WERI-Rb-1 (cell line): ENCODE data around the gene FSIP2.

ENCODE experiments used
- DNase-seq: peaks from one replicate; pipeline ENCODE4 v3.0.0-alpha.2; 2020
- H3K27ac ChIP-seq: fragments of 250-450 bp; sonication (Bioruptor Pico); 2 replicates; pipeline ENCODE4 v1.5.1; 2020; ENCODE audit warnings: mild to moderate bottlenecking, moderate library complexity
- H3K27me3 ChIP-seq: fragments of 250-450 bp; sonication (Bioruptor Pico); 2 replicates; pipeline ENCODE4 v1.5.1; 2021; ENCODE audit warnings: mild to moderate bottlenecking, low read depth, moderate library complexity; ENCODE audit not compliant: insufficient read depth, severe bottlenecking
- H3K36me3 ChIP-seq: fragments of 250-450 bp; sonication (Bioruptor Pico); 2 replicates; pipeline ENCODE4 v1.5.1; 2020; ENCODE audit warnings: mild to moderate bottlenecking, moderate library complexity
- H3K4me3 ChIP-seq: 2 replicates; pipeline ENCODE4 v1.5.1; 2011; ENCODE audit warnings: low read depth, mild to moderate bottlenecking, control low read depth, low read length
- H3K9me3 ChIP-seq: fragments of 250-450 bp; sonication (Bioruptor Pico); 2 replicates; pipeline ENCODE4 v1.5.1; 2021; ENCODE audit warnings: mild to moderate bottlenecking, moderate library complexity; ENCODE audit not compliant: severe bottlenecking
- CTCF ChIP-seq: IDR thresholded peaks from 2 replicates; pipeline ENCODE4 v1.5.1; 2011; ENCODE audit warnings: low read depth, mild to moderate bottlenecking, control low read depth, inconsistent platforms, low read length

Gene FSIP2

GRCh38 chr2:185793532-185794345 is 55.1 kb downstream of the FSIP2 start:
- Histone ChIP-seq H3K36me3 (no peaks in the 10 kb centered on the region), H3K4me3 (no peak overlapping the region), H3K9me3 (no peaks in the 10 kb centered on the region), H3K27me3 (no peaks in the 10 kb centered on the region), H3K27ac (no peak overlapping the region)
- no peak for DNase-seq
- TF ChIP-seq CTCF: no peak

GRCh38 chr2:185796758-185797157 is 58.2 kb downstream of the FSIP2 start:
- Histone ChIP-seq H3K4me3 (no peak overlapping the region), H3K9me3 (no peaks in the 10 kb centered on the region), H3K27ac (no peak overlapping the region), H3K36me3 (no peaks in the 10 kb centered on the region), H3K27me3 (no peaks in the 10 kb centered on the region)
- no peak for TF ChIP-seq CTCF
- no peak for DNase-seq

- Histone ChIP-seq H3K9me3 (no peaks in the 10 kb centered on the region), H3K36me3 (no peaks in the 10 kb centered on the region), H3K27me3 (no peaks in the 10 kb centered on the region), H3K27ac (no peak overlapping the region), H3K4me3 (no peak overlapping the region)
- DNase-seq: no peak
- TF ChIP-seq CTCF: no peak
These were observed 64.3 kb downstream of the FSIP2 start for GRCh38 chr2:185802926-185803325.

GRCh38 chr2:185806783-185807182 is 68.2 kb downstream of the FSIP2 start:
- H3K36me3 ChIP-seq: no peaks in the 10 kb centered on the region
- no peak overlapping the region for H3K27ac ChIP-seq
- H3K9me3 ChIP-seq: no peaks in the 10 kb centered on the region
- no peak for TF ChIP-seq CTCF
- H3K27me3 ChIP-seq: no peaks in the 10 kb centered on the region
- DNase-seq: no peak
- no peak overlapping the region for H3K4me3 ChIP-seq

- no peak for TF ChIP-seq CTCF
- no peaks in the 10 kb centered on the region for H3K9me3 ChIP-seq
- no peak for DNase-seq
- no peaks in the 10 kb centered on the region for H3K36me3 ChIP-seq
- H3K27me3 ChIP-seq: no peaks in the 10 kb centered on the region
- no peak overlapping the region for H3K4me3 ChIP-seq
- no peak overlapping the region for H3K27ac ChIP-seq
These were observed 68.7 kb downstream of the FSIP2 start for GRCh38 chr2:185807351-185807750.

- H3K9me3 ChIP-seq: no peaks in the 10 kb centered on the region
- DNase-seq: no peak
- no peak overlapping the region for H3K27ac ChIP-seq
- no peaks in the 10 kb centered on the region for H3K36me3 ChIP-seq
- H3K4me3 ChIP-seq: no peak overlapping the region
- H3K27me3 ChIP-seq: no peaks in the 10 kb centered on the region
- no peak for TF ChIP-seq CTCF
These were observed 73.0 kb downstream of the FSIP2 start for GRCh38 chr2:185811580-185811979.
